ENCODE results near the gene CHMP6. TPM values are rescaled to one million over a fixed set of nuclear protein-coding genes. Genes with fewer than 3 reads are reported as not detected.
A peak's percentile ranks its signal among the peaks of the same experiment; 100 is the strongest.

CHMP6 gene
- total RNA-seq (35.5 and 41.4 TPM in 2 replicates), polyA plus RNA-seq (46.4 and 58.8 TPM in 2 replicates)

DNA sequence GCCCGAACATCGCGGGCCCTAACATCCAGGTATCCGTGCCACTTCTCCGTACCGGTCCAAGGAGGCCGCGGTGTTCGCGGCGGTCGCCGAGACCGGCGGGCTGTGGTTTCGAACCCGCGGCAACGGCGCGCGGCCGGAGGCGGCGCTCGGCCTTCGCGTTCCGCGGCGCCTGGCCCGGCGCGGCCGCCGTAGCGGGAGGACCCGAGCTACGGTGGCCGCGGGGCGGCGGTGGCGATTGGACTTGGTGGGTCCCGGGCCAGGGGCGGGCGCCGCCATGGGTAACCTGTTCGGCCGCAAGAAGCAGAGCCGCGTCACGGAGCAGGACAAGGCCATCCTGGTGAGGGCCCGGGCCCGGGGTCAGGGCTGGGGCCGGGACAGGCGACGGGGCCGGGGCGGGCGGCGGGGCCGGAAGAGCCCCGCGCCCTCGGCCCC, at the start of gene CHMP6:
Gene CHMP6 (plus strand): TSS at position 197 of the 432 bp plus-strand sequence. CDS start 78 bp downstream, at position 275.
- Histone ChIP-seq H3K27ac (no peak within 1 kb of the TSS), H3K36me3 (peaks cover 12% of the 10 kb centered on the region), H3K27me3 (no peaks in the 10 kb centered on the region), H3K4me3 (peak within 1 kb of the TSS; percentile 100), H3K4me1 (ENCODE audit: low read depth) (peaks cover 4% of the 10 kb centered on the region), H3K9me3 (ENCODE audit: low read depth) (no peaks in the 10 kb centered on the region)
- peak; percentile 84 to 89 for DNase-seq (ENCODE audit: low read depth in 1 of 2, low spot score in 1 of 2)
- TF ChIP-seq, protein P1, sequence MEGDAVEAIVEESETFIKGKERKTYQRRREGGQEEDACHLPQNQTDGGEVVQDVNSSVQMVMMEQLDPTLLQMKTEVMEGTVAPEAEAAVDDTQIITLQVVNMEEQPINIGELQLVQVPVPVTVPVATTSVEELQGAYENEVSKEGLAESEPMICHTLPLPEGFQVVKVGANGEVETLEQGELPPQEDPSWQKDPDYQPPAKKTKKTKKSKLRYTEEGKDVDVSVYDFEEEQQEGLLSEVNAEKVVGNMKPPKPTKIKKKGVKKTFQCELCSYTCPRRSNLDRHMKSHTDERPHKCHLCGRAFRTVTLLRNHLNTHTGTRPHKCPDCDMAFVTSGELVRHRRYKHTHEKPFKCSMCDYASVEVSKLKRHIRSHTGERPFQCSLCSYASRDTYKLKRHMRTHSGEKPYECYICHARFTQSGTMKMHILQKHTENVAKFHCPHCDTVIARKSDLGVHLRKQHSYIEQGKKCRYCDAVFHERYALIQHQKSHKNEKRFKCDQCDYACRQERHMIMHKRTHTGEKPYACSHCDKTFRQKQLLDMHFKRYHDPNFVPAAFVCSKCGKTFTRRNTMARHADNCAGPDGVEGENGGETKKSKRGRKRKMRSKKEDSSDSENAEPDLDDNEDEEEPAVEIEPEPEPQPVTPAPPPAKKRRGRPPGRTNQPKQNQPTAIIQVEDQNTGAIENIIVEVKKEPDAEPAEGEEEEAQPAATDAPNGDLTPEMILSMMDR (IDR thresholded peaks at IDR 0.05; ENCODE audit: low read depth, low read length) = no peak

- TF ChIP-seq, protein P1 (IDR thresholded peaks at IDR 0.05; ENCODE audit: low read depth, low read length) = peak; percentile 31
- no peaks in the 10 kb centered on the region for H3K9me3 ChIP-seq (ENCODE audit: low read depth)
- peaks cover 8% of the 10 kb centered on the region for H3K36me3 ChIP-seq
- H3K27ac ChIP-seq = no peak overlapping the region
- H3K4me1 ChIP-seq (ENCODE audit: low read depth) = no peaks in the 10 kb centered on the region
- DNase-seq (ENCODE audit: low read depth in 1 of 2, low spot score in 1 of 2) = peak in 1 of 2 donors; percentile 94
- H3K4me3 ChIP-seq = no peak overlapping the region
- H3K27me3 ChIP-seq = no peaks in the 10 kb centered on the region
These were observed 49.0 kb upstream of the CHMP6 start for GRCh38 chr17:80942423-80943345.

GRCh38 chr17:80943346-80944145, 48.1 kb upstream of the CHMP6 start:
- Histone ChIP-seq H3K9me3 (ENCODE audit: low read depth) (no peaks in the 10 kb centered on the region), H3K4me3 (no peak overlapping the region), H3K36me3 (peaks cover 8% of the 10 kb centered on the region), H3K4me1 (ENCODE audit: low read depth) (no peaks in the 10 kb centered on the region), H3K27ac (no peak overlapping the region), H3K27me3 (no peaks in the 10 kb centered on the region)
- no peak for DNase-seq (ENCODE audit: low read depth in 1 of 2, low spot score in 1 of 2)
- TF ChIP-seq, protein P1 (IDR thresholded peaks at IDR 0.05; ENCODE audit: low read depth, low read length) = no peak

DNA sequence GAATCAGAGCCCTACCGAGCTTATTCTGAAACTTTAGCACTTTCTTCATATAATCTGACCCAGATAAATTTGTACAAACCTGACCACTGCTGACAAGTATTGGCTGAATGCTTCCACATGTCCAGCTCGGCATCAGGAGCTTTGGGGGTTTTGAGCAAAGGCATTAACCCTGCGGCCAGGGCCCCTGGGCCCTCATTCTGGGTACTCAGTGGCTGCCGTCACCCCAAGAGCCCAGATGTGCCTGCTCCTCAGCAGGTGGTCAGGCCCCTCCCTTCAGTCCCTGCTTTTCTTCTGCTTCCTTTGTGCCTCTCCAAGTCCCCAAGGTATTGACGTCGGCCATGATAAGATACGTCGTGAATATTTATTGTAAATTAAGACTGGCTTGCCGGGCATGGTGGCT, 47.3 kb upstream of the CHMP6 start:
- Histone ChIP-seq H3K27ac (no peak overlapping the region), H3K9me3 (ENCODE audit: low read depth) (no peaks in the 10 kb centered on the region), H3K4me1 (ENCODE audit: low read depth) (no peaks in the 10 kb centered on the region), H3K27me3 (no peaks in the 10 kb centered on the region), H3K4me3 (no peak overlapping the region), H3K36me3 (peaks cover 8% of the 10 kb centered on the region)
- TF ChIP-seq, protein P1 (IDR thresholded peaks at IDR 0.05; ENCODE audit: low read depth, low read length) = no peak
- no peak for DNase-seq (ENCODE audit: low read depth in 1 of 2, low spot score in 1 of 2)

DNA sequence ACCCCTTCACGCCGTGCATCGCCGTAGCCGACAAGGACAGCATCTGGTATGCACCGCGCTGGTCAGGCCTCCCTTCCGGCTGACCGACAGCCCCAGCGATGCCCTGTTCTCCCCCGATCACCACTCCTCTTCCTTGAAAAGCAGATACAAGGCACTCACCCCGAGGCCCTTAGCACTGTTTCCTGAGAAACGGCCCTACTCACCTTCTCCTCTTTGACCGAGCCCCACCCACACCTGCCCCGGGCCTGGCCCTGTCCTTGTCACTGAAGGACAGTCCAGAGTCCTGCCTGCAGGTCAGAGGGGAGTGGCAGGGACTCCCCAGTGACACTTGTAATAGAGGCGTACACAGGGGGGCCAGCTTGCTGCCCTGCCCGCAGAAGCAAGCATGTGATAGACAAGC, 45.9 kb upstream of the CHMP6 start:
- no peaks in the 10 kb centered on the region for H3K4me1 ChIP-seq (ENCODE audit: low read depth)
- no peak overlapping the region for H3K27ac ChIP-seq
- DNase-seq (ENCODE audit: low read depth in 1 of 2, low spot score in 1 of 2) = no peak
- H3K9me3 ChIP-seq (ENCODE audit: low read depth) = no peaks in the 10 kb centered on the region
- peaks cover 4% of the 10 kb centered on the region for H3K36me3 ChIP-seq
- TF ChIP-seq, protein P1 (IDR thresholded peaks at IDR 0.05; ENCODE audit: low read depth, low read length) = no peak
- H3K27me3 ChIP-seq = no peaks in the 10 kb centered on the region
- H3K4me3 ChIP-seq = no peak overlapping the region

Data from cardiac muscle cell (in vitro differentiated cells and primary cell).